Muscle layer of duodenum (tissue), 2 donors: Measurements from ENCODE around the gene PAIP2.

Experiments
- H3K27ac ChIP-seq: one replicate; pipeline ENCODE4 v1.7.0; 2013; ENCODE audit warnings: mild to moderate bottlenecking, low read length
- H3K27me3 ChIP-seq: one replicate; pipeline ENCODE4 v1.7.0; 2013; ENCODE audit warnings: low read depth, mild to moderate bottlenecking, control low read depth, low read length
- H3K36me3 ChIP-seq, 2 donors: one replicate each; pipeline ENCODE4 v1.7.0; 2013; ENCODE audit warnings: low read length in 2 of 2, control low read depth in 1 of 2, mild to moderate bottlenecking in 1 of 2; ENCODE audit not compliant: insufficient read depth in 2 of 2, control insufficient read depth in 1 of 2
- H3K4me1 ChIP-seq, 2 donors: one replicate each; pipeline ENCODE4 v1.7.0; 2013; ENCODE audit warnings: low read length in 2 of 2, mild to moderate bottlenecking in 2 of 2, control low read depth in 1 of 2, moderate library complexity in 1 of 2; ENCODE audit not compliant: insufficient read depth in 2 of 2, control insufficient read depth in 1 of 2
- H3K4me3 ChIP-seq, 2 donors: one replicate each; pipeline ENCODE4 v1.7.0; 2013; ENCODE audit warnings: low read length in 2 of 2, low read depth in 1 of 2, mild to moderate bottlenecking in 1 of 2
- H3K9me3 ChIP-seq, 2 donors: one replicate each; pipeline ENCODE4 v1.7.0; 2013; ENCODE audit warnings: low read length in 2 of 2, control low read depth in 1 of 2, mild to moderate bottlenecking in 1 of 2; ENCODE audit not compliant: control insufficient read depth in 1 of 2
- donor health status: healthy.

PAIP2 gene

GRCh38 chr5:139394654-139395566, 53.3 kb downstream of the PAIP2 start, which contains the start of gene PROB1:
TSS of gene PROB1 (minus strand) at chr5:139395104. CDS start at chr5:139395081, 23 bp downstream.
- no peaks in the 10 kb centered on the region for H3K9me3 ChIP-seq
- no peak within 1 kb of the TSS for H3K27ac ChIP-seq
- peaks cover 0 to 32% of the 10 kb centered on the region in 2 donors for H3K4me1 ChIP-seq

GRCh38 chr5:139395844-139396640, 54.4 kb downstream of the PAIP2 start:
- peaks cover 11% of the 10 kb centered on the region for H3K27me3 ChIP-seq
- no peak overlapping the region for H3K4me3 ChIP-seq
- no peaks in the 10 kb centered on the region for H3K36me3 ChIP-seq
- no peak overlapping the region for H3K27ac ChIP-seq
- no peaks in the 10 kb centered on the region for H3K9me3 ChIP-seq
- H3K4me1 ChIP-seq = peaks cover 0 to 32% of the 10 kb centered on the region in 2 donors

More at GRCh38 chr5:139394654-139395566, 53.3 kb downstream of the PAIP2 start, which contains the start of gene PROB1:
- peaks cover 11% of the 10 kb centered on the region for H3K27me3 ChIP-seq
- no peaks in the 10 kb centered on the region for H3K36me3 ChIP-seq
- peak within 1 kb of the TSS; percentile 55 to 68 for H3K4me3 ChIP-seq

GRCh38 chr5:139396691-139397090, 55.0 kb downstream of the PAIP2 start:
- peaks cover 0 to 32% of the 10 kb centered on the region in 2 donors for H3K4me1 ChIP-seq
- H3K9me3 ChIP-seq = no peaks in the 10 kb centered on the region
- H3K27me3 ChIP-seq = peaks cover 11% of the 10 kb centered on the region
- peaks cover 0 to 4% of the 10 kb centered on the region in 2 donors for H3K36me3 ChIP-seq
- H3K27ac ChIP-seq = no peak overlapping the region
- no peak overlapping the region for H3K4me3 ChIP-seq

DNA sequence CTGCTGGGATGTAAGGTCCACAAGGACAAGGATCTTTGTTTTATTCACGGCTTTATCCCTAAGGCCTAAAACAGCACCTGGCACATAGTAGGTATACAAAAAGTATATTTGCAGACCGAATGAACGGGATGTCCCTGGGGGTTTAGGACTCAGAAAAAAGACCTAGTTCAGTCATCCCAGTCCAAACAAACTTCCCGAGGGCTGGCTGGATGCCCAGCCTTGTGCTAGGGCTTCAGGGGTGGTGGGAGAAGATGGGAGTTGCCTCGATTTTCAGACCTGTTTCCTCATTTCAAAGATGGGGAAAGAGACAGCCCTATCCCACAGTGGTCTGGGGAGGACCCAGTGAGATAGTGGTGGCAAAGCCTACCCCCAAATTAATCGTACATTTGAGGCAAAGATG, 56.3 kb downstream of the PAIP2 start:
- H3K9me3 ChIP-seq = no peaks in the 10 kb centered on the region
- peaks cover 0 to 4% of the 10 kb centered on the region in 2 donors for H3K36me3 ChIP-seq
- peaks cover 11% of the 10 kb centered on the region for H3K27me3 ChIP-seq
- H3K4me3 ChIP-seq = no peak overlapping the region
- peaks cover 0 to 25% of the 10 kb centered on the region in 2 donors for H3K4me1 ChIP-seq
- no peak overlapping the region for H3K27ac ChIP-seq

- H3K4me3 ChIP-seq = no peak overlapping the region
- peaks cover 0 to 4% of the 10 kb centered on the region in 2 donors for H3K36me3 ChIP-seq
- no peaks in the 10 kb centered on the region for H3K9me3 ChIP-seq
- no peak overlapping the region for H3K27ac ChIP-seq
- peaks cover 3 to 20% of the 10 kb centered on the region in 2 donors for H3K4me1 ChIP-seq
- H3K27me3 ChIP-seq = no peaks in the 10 kb centered on the region
Measured at GRCh38 chr5:139399501-139400121, 58.0 kb downstream of the PAIP2 start.

- Histone ChIP-seq H3K27ac (no peak overlapping the region), H3K4me3 (no peak overlapping the region), H3K4me1 (peaks cover 5 to 12% of the 10 kb centered on the region in 2 donors), H3K36me3 (peaks cover 0 to 4% of the 10 kb centered on the region in 2 donors), H3K9me3 (no peaks in the 10 kb centered on the region), H3K27me3 (no peaks in the 10 kb centered on the region)
Measured at GRCh38 chr5:139401546-139401945, 59.9 kb downstream of the PAIP2 start.

- Histone ChIP-seq H3K27me3 (no peaks in the 10 kb centered on the region), H3K36me3 (peaks cover 0 to 4% of the 10 kb centered on the region in 2 donors), H3K4me1 (peaks cover 5 to 12% of the 10 kb centered on the region in 2 donors), H3K4me3 (peak overlapping the region in 1 of 2 donors; percentile 77), H3K27ac (no peak overlapping the region), H3K9me3 (no peaks in the 10 kb centered on the region)
Measured at GRCh38 chr5:139402561-139403158, 61.0 kb downstream of the PAIP2 start.

GRCh38 chr5:139403418-139403786, 61.7 kb downstream of the PAIP2 start:
- Histone ChIP-seq H3K9me3 (no peaks in the 10 kb centered on the region), H3K27me3 (no peaks in the 10 kb centered on the region), H3K27ac (peak overlapping the region; percentile 87), H3K4me1 (peaks cover 5 to 12% of the 10 kb centered on the region in 2 donors), H3K36me3 (peaks cover 0 to 4% of the 10 kb centered on the region in 2 donors), H3K4me3 (peak overlapping the region; percentile 66 to 77)

DNA sequence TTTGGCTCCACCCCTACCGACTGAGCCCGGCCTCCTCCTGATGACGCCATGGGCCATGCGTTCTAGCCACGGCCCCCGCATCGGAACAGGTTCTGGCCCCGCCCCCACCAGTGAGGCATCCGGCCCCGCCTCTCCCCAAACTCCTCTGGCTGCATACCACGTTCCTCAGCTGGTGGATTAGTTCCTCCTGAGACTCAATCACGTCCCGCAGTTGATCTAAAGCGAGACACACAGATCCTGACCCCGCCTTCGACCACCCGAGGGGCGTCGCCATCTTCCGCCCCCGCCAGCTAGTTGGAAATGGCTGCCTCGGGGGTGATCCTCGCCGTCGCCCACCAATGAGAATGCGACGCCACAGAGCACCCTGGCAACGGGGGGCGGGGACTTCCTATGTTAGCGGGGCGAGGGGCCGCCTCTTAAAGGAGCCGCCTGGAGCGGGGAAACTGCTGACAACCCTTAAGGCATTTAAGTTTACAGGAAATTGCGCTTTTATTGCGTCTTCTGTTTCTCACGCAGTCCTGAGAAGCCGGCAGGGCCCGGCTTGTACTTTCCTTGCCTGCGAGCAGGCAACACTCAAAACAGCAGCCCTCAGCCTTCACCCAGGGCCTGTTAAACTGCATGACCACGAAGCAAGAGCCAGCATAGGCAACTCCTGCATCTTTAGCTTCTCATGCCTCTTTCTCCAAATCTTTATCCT, 62.3 kb downstream of the PAIP2 start, which contains the start of gene SPATA24:
TSS of gene SPATA24 (minus strand) at position 303 of the 697 bp plus-strand sequence. CDS start at position 274, 29 bp downstream.
- H3K9me3 ChIP-seq = no peaks in the 10 kb centered on the region
- H3K36me3 ChIP-seq = peaks cover 0 to 4% of the 10 kb centered on the region in 2 donors
- no peaks in the 10 kb centered on the region for H3K27me3 ChIP-seq
- peak within 1 kb of the TSS; percentile 87 for H3K27ac ChIP-seq
- peak within 1 kb of the TSS; percentile 66 to 77 for H3K4me3 ChIP-seq
- H3K4me1 ChIP-seq = peaks cover 5 to 12% of the 10 kb centered on the region in 2 donors

DNA sequence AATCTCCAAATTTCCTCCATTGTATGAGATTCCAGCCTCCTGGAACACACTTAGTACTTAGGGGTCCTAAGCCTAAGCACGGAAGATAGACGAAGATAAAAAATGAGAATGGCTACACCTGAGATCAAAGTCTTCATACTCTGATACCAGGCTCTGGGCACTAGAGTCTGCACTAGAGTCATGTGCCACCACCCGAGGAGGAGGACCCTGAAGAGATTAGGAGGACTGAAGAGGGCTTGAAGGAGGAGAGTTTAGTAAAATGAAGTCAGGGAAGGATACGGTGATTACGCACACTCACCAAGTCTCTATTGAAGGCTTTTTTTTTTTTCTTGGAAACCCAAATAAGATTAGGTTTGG, 62.8 kb downstream of the PAIP2 start:
- no peaks in the 10 kb centered on the region for H3K9me3 ChIP-seq
- H3K27ac ChIP-seq = peak overlapping the region; percentile 87
- H3K36me3 ChIP-seq = peaks cover 0 to 4% of the 10 kb centered on the region in 2 donors
- H3K4me1 ChIP-seq = peaks cover 5 to 12% of the 10 kb centered on the region in 2 donors
- H3K4me3 ChIP-seq = peak overlapping the region; percentile 66 to 77
- no peaks in the 10 kb centered on the region for H3K27me3 ChIP-seq
